Liver (tissue), 9 donors: ENCODE data around the gene TRAPPC3. TPM values are rescaled to one million over a fixed set of nuclear protein-coding genes. Genes with fewer than 3 reads are reported as not detected.

Experiments
- DNase-seq: peaks from one replicate; pipeline ENCODE4 v3.0.0-alpha.2; 2017; ENCODE audit warnings: low spot score
- H3K27ac ChIP-seq, 2 donors: one replicate each; pipeline ENCODE4 v1.7.0; 2013; ENCODE audit warnings: inconsistent platforms in 2 of 2, low read length in 2 of 2, control low read depth in 1 of 2, low read depth in 1 of 2, mild to moderate bottlenecking in 1 of 2
- H3K27me3 ChIP-seq, 4 donors: one replicate each; pipeline versions ENCODE4 v1.6.1 to v1.7.0; 2013; ENCODE audit warnings: low read length in 3 of 4, inconsistent platforms in 1 of 4, mild to moderate bottlenecking in 1 of 4, moderate library complexity in 1 of 4; ENCODE audit not compliant: control insufficient read depth in 4 of 4, insufficient read depth in 4 of 4
- H3K36me3 ChIP-seq, 4 donors: one replicate each; pipeline versions ENCODE4 v1.6.1 to v1.7.0; 2013; ENCODE audit warnings: low read length in 3 of 4, mild to moderate bottlenecking in 3 of 4, low read depth in 1 of 4, moderate library complexity in 1 of 4; ENCODE audit not compliant: control insufficient read depth in 4 of 4, insufficient read depth in 3 of 4
- H3K4me1 ChIP-seq, 4 donors: one replicate each; pipeline versions ENCODE4 v1.6.1 to v1.7.0; 2013; ENCODE audit warnings: low read length in 3 of 4, mild to moderate bottlenecking in 3 of 4, moderate library complexity in 1 of 4; ENCODE audit not compliant: control insufficient read depth in 4 of 4, insufficient read depth in 4 of 4
- H3K4me3 ChIP-seq, 3 donors: one replicate each; pipeline versions ENCODE4 v1.6.1 to v1.7.0; 2013; ENCODE audit warnings: low read length in 3 of 3, control low read depth in 1 of 3, low read depth in 1 of 3, mild to moderate bottlenecking in 1 of 3
- H3K9ac ChIP-seq, 2 donors: one replicate each; pipeline ENCODE4 v1.7.0; 2013; ENCODE audit warnings: low read length in 2 of 2, mild to moderate bottlenecking in 2 of 2, moderate library complexity in 2 of 2, control low read depth in 1 of 2, low read depth in 1 of 2
- H3K9me3 ChIP-seq, 4 donors: one replicate each; pipeline versions ENCODE4 v1.6.1 to v1.7.0; 2013; ENCODE audit warnings: low read length in 3 of 4; ENCODE audit not compliant: control insufficient read depth in 4 of 4
- EGR1 ChIP-seq, 2 donors: IDR thresholded peaks; 2 replicates each; pipeline ENCODE4 v1.6.1; 2016 to 2018; ENCODE audit warnings: antibody characterized with exemption in 2 of 2, low read depth in 2 of 2
- FOXA1 ChIP-seq: IDR thresholded peaks from 2 replicates; pipeline ENCODE4 v1.6.1; 2016; ENCODE audit warnings: antibody characterized with exemption
- FOXA2 ChIP-seq: IDR thresholded peaks from 2 replicates; pipeline ENCODE4 v1.6.1; 2016; ENCODE audit warnings: antibody characterized with exemption
- GABPA ChIP-seq, 2 donors: IDR thresholded peaks in 1 of 2; conservative IDR thresholded peaks in 1 of 2; 2 replicates each; pipeline ENCODE4 v1.6.1; 2016; ENCODE audit warnings: antibody characterized with exemption in 2 of 2, mild to moderate bottlenecking in 1 of 2, moderate library complexity in 1 of 2
- HNF4A ChIP-seq, 2 donors: conservative IDR thresholded peaks; 2 replicates each; pipeline ENCODE4 v1.6.1; 2016; ENCODE audit warnings: antibody characterized with exemption in 2 of 2, mild to moderate bottlenecking in 2 of 2
- HNF4G ChIP-seq: IDR thresholded peaks from 2 replicates; pipeline ENCODE4 v1.6.1; 2016; ENCODE audit warnings: antibody characterized with exemption
- JUND ChIP-seq, 2 donors: IDR thresholded peaks; 2 replicates each; pipeline ENCODE4 v1.6.1; 2016; ENCODE audit warnings: antibody characterized with exemption in 2 of 2
- NR2F2 ChIP-seq: IDR thresholded peaks from 2 replicates; pipeline ENCODE4 v1.6.1; 2016; ENCODE audit warnings: antibody characterized with exemption
- RAD21 ChIP-seq, 2 donors: IDR thresholded peaks; 2 replicates each; pipeline ENCODE4 v1.6.1; 2016; ENCODE audit warnings: antibody characterized with exemption in 2 of 2, mild to moderate bottlenecking in 2 of 2
- RXRA ChIP-seq, 2 donors: IDR thresholded peaks; 2 replicates each; pipeline ENCODE4 v1.6.1; 2017 to 2018; ENCODE audit warnings: antibody characterized with exemption in 2 of 2, mild to moderate bottlenecking in 1 of 2
- SP1 ChIP-seq: IDR thresholded peaks from 2 replicates; pipeline ENCODE4 v1.6.1; 2018; ENCODE audit warnings: antibody characterized with exemption, mild to moderate bottlenecking
- TAF1 ChIP-seq: conservative IDR thresholded peaks from 2 replicates; pipeline ENCODE4 v1.6.1; 2016; ENCODE audit warnings: antibody characterized with exemption, mild to moderate bottlenecking
- YY1 ChIP-seq: IDR thresholded peaks from 2 replicates; pipeline ENCODE4 v1.6.1; 2016; ENCODE audit warnings: antibody characterized with exemption, mild to moderate bottlenecking
- WGBS: extraction: QIAGEN DNeasy Blood & Tissue Kit; methylation state at CpG from one replicate; pipeline ENCODE4 v1.1.7; 2013; 5-methylcytosine and 5-hydroxymethylcytosine counted together
- polyA plus RNA-seq, 2 donors: library from polyadenylated mRNA; stranded (reverse) in 1 of 2; unstranded in 1 of 2; fragments of 200-250 nt in 1 of 2; fragments of >200 nt in 1 of 2; fragmentation: Nextera tagmentation in 1 of 2; extraction: Ambion mirVana in 1 of 2; gene quantifications; one replicate each; pipeline versions ENCODE4 v1.2.1 to v1.2.3, GENCODE V29; 2013 to 2015
- total RNA-seq, 2 donors: library from RNA; depleted of rRNA; stranded (reverse); fragments of >200 nt; gene quantifications; one replicate each; pipeline ENCODE4 v1.2.3, GENCODE V29; 2014
- TF ChIP-seq, protein P1 (sequence below): IDR thresholded peaks from 2 replicates; pipeline ENCODE4 v1.6.1; 2016; ENCODE audit warnings: antibody characterized with exemption, mild to moderate bottlenecking
- TF ChIP-seq, protein P2 (sequence below): IDR thresholded peaks from 2 replicates; pipeline ENCODE4 v1.6.1; 2016; ENCODE audit warnings: antibody characterized with exemption
- TF ChIP-seq, protein P3 (sequence below): IDR thresholded peaks from 2 replicates; pipeline ENCODE4 v1.6.1; 2016; ENCODE audit warnings: antibody characterized with exemption
- TF ChIP-seq, protein P4 (sequence below): fragments of 150-350 bp; IDR thresholded peaks from 2 replicates; pipeline ENCODE4 v1.5.1; 2017; ENCODE audit warnings: improper control_type of control experiment, low read depth, low read length; ENCODE audit not compliant: missing input control
- TF ChIP-seq, protein P5 (sequence below): IDR thresholded peaks from 2 replicates; pipeline ENCODE4 v1.6.1; 2016; ENCODE audit warnings: antibody characterized with exemption
- donor health status: healthy.
- donor health status: healthy.
- donor health status: healthy.
- donor health status: healthy.
- donor health status: healthy.

The TRAPPC3 gene
- total and polyA plus RNA-seq, 4 donors: 24.2 to 56.1 (median 30.4) TPM

DNA sequence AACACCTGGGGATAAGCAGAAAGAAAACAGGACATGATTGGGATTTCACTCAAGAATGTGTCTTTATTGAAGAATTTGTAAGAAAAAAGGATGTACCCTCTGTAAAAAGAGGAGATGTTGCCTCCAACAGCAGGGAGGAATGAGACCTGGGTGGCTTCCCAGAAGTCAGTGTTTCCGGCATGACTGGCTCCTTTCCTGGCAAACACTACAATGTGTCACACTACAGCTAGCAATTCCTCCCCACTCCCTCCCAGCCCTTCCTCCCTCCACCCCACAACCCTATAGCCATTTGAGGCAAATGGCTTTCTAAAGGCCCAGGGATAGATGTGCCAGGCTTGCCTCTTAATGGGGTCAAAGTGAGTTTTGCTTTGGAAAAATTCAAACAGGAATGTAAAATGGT is 12.8 kb downstream of the TRAPPC3 start:
- Histone ChIP-seq H3K27ac (no peak overlapping the region), H3K4me3 (no peak overlapping the region), H3K36me3 (peaks cover 4 to 33% (median 25%) of the 10 kb centered on the region in 4 donors), H3K4me1 (no peaks in the 10 kb centered on the region), H3K9ac (no peak overlapping the region), H3K9me3 (no peaks in the 10 kb centered on the region), H3K27me3 (no peaks in the 10 kb centered on the region)
- WGBS: 74% methylated on average over 1 of the region's 1 CpG
- DNase-seq: no peak
- TF ChIP-seq SP1 (no peak), YY1 (no peak), JUND (IDR thresholded peaks at IDR 0.05) (no peak), HNF4G (no peak), EGR1 (IDR thresholded peaks at IDR 0.05; ENCODE audit: low read depth in 2 of 2) (no peak), GABPA (IDR thresholded peaks at IDR 0.05 in 1 of 2, conservative IDR thresholded peaks at IDR 0.05 in 1 of 2) (no peak), FOXA2 (no peak), RAD21 (IDR thresholded peaks at IDR 0.05) (no peak), HNF4A (conservative IDR thresholded peaks at IDR 0.05) (no peak), TAF1 (no peak), FOXA1 (no peak), RXRA (IDR thresholded peaks at IDR 0.05) (no peak), NR2F2 (no peak)
- TF ChIP-seq, protein P1, sequence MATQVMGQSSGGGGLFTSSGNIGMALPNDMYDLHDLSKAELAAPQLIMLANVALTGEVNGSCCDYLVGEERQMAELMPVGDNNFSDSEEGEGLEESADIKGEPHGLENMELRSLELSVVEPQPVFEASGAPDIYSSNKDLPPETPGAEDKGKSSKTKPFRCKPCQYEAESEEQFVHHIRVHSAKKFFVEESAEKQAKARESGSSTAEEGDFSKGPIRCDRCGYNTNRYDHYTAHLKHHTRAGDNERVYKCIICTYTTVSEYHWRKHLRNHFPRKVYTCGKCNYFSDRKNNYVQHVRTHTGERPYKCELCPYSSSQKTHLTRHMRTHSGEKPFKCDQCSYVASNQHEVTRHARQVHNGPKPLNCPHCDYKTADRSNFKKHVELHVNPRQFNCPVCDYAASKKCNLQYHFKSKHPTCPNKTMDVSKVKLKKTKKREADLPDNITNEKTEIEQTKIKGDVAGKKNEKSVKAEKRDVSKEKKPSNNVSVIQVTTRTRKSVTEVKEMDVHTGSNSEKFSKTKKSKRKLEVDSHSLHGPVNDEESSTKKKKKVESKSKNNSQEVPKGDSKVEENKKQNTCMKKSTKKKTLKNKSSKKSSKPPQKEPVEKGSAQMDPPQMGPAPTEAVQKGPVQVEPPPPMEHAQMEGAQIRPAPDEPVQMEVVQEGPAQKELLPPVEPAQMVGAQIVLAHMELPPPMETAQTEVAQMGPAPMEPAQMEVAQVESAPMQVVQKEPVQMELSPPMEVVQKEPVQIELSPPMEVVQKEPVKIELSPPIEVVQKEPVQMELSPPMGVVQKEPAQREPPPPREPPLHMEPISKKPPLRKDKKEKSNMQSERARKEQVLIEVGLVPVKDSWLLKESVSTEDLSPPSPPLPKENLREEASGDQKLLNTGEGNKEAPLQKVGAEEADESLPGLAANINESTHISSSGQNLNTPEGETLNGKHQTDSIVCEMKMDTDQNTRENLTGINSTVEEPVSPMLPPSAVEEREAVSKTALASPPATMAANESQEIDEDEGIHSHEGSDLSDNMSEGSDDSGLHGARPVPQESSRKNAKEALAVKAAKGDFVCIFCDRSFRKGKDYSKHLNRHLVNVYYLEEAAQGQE: no peak
- TF ChIP-seq, protein P2, sequence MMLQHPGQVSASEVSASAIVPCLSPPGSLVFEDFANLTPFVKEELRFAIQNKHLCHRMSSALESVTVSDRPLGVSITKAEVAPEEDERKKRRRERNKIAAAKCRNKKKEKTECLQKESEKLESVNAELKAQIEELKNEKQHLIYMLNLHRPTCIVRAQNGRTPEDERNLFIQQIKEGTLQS: no peak
- TF ChIP-seq, protein P3, sequence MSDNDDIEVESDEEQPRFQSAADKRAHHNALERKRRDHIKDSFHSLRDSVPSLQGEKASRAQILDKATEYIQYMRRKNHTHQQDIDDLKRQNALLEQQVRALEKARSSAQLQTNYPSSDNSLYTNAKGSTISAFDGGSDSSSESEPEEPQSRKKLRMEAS: no peak
- TF ChIP-seq, protein P4, sequence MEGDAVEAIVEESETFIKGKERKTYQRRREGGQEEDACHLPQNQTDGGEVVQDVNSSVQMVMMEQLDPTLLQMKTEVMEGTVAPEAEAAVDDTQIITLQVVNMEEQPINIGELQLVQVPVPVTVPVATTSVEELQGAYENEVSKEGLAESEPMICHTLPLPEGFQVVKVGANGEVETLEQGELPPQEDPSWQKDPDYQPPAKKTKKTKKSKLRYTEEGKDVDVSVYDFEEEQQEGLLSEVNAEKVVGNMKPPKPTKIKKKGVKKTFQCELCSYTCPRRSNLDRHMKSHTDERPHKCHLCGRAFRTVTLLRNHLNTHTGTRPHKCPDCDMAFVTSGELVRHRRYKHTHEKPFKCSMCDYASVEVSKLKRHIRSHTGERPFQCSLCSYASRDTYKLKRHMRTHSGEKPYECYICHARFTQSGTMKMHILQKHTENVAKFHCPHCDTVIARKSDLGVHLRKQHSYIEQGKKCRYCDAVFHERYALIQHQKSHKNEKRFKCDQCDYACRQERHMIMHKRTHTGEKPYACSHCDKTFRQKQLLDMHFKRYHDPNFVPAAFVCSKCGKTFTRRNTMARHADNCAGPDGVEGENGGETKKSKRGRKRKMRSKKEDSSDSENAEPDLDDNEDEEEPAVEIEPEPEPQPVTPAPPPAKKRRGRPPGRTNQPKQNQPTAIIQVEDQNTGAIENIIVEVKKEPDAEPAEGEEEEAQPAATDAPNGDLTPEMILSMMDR: no peak
- TF ChIP-seq, protein P5, sequence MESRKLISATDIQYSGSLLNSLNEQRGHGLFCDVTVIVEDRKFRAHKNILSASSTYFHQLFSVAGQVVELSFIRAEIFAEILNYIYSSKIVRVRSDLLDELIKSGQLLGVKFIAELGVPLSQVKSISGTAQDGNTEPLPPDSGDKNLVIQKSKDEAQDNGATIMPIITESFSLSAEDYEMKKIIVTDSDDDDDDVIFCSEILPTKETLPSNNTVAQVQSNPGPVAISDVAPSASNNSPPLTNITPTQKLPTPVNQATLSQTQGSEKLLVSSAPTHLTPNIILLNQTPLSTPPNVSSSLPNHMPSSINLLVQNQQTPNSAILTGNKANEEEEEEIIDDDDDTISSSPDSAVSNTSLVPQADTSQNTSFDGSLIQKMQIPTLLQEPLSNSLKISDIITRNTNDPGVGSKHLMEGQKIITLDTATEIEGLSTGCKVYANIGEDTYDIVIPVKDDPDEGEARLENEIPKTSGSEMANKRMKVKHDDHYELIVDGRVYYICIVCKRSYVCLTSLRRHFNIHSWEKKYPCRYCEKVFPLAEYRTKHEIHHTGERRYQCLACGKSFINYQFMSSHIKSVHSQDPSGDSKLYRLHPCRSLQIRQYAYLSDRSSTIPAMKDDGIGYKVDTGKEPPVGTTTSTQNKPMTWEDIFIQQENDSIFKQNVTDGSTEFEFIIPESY: no peak
